Measurements from ENCODE around the gene PTPRF. TPM values are rescaled to one million over a fixed set of nuclear protein-coding genes. Genes with fewer than 3 reads are reported as not detected.

Gene PTPRF
- total RNA-seq, 1 experiment from 2014 or later: 110 TPM

- no TSS peak for BruUV-seq (replicated peaks)
- ChIA-PET POLR2A (ENCODE audit: low non-redundant PET) (interaction anchor here (0.6 kb wide), 1 partner anchor 32 kb away, joined by 12 read pairs; no protein-coding TSS in a partner anchor), CTCF (no interaction called here)
- DNase-seq (ENCODE audit: low spot score): no peak
- H3K9me3 ChIP-seq (ENCODE audit: low read depth, low read length, poor library complexity, severe bottlenecking): no peaks in the 10 kb centered on the region
- intact Hi-C loops (cut with micrococcal nuclease; ENCODE audit: unreplicated experiment): no loop called here
- no peak overlapping the region for H3K27ac ChIP-seq (ENCODE audit: low read depth, low read length, poor library complexity, severe bottlenecking)
- H3K27me3 ChIP-seq (replicated peaks; ENCODE audit: insufficient read depth, low read depth, low read length, poor library complexity): no peaks in the 10 kb centered on the region
- peaks cover 29% of the 10 kb centered on the region for H3K36me3 ChIP-seq (ENCODE audit: insufficient read depth, low read length, poor library complexity, severe bottlenecking)
- no peak for TF ChIP-seq EZH2 (IDR thresholded peaks at IDR 0.05; ENCODE audit: borderline replicate concordance, low read depth, low read length, poor library complexity, severe bottlenecking)
- TF ChIP-seq, protein P1, sequence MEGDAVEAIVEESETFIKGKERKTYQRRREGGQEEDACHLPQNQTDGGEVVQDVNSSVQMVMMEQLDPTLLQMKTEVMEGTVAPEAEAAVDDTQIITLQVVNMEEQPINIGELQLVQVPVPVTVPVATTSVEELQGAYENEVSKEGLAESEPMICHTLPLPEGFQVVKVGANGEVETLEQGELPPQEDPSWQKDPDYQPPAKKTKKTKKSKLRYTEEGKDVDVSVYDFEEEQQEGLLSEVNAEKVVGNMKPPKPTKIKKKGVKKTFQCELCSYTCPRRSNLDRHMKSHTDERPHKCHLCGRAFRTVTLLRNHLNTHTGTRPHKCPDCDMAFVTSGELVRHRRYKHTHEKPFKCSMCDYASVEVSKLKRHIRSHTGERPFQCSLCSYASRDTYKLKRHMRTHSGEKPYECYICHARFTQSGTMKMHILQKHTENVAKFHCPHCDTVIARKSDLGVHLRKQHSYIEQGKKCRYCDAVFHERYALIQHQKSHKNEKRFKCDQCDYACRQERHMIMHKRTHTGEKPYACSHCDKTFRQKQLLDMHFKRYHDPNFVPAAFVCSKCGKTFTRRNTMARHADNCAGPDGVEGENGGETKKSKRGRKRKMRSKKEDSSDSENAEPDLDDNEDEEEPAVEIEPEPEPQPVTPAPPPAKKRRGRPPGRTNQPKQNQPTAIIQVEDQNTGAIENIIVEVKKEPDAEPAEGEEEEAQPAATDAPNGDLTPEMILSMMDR (conservative IDR thresholded peaks at IDR 0.05; ENCODE audit: low read depth, low read length): no peak
- H3K4me1 ChIP-seq (ENCODE audit: insufficient read depth, low read length, poor library complexity, severe bottlenecking): no peaks in the 10 kb centered on the region
- H3K4me3 ChIP-seq (ENCODE audit: low read depth, low read length, poor library complexity, severe bottlenecking): no peak overlapping the region
Measured at GRCh38 chr1:43616383-43616782, 85.7 kb downstream of the PTPRF start.

DNA sequence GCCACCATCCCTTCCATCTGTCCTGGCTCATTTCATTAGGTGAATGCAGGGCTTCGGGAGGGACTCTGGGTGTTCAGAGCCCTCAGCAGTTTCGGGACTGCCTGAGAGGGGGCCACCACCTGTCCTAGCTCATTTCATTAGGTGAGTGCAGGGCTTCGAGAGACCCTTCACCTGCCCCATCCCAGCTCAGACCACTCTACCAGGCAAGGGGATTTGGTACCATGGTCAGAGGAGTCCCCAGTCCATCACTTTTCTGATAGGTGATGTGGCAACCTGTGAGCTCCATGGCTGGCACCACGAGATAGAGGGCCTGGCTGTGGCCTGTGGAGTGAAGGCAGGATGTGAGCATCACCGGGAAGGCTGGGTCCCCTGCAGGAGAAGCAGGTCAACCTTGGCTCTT is 86.3 kb downstream of the PTPRF start:
- Histone ChIP-seq H3K4me1 (ENCODE audit: insufficient read depth, low read length, poor library complexity, severe bottlenecking) (no peaks in the 10 kb centered on the region), H3K27me3 (replicated peaks; ENCODE audit: insufficient read depth, low read depth, low read length, poor library complexity) (no peaks in the 10 kb centered on the region), H3K4me3 (ENCODE audit: low read depth, low read length, poor library complexity, severe bottlenecking) (no peak overlapping the region), H3K36me3 (ENCODE audit: insufficient read depth, low read length, poor library complexity, severe bottlenecking) (peaks cover 32% of the 10 kb centered on the region), H3K27ac (ENCODE audit: low read depth, low read length, poor library complexity, severe bottlenecking) (no peak overlapping the region), H3K9me3 (ENCODE audit: low read depth, low read length, poor library complexity, severe bottlenecking) (no peaks in the 10 kb centered on the region)
- ChIA-PET CTCF (no interaction called here), POLR2A (ENCODE audit: low non-redundant PET) (no interaction called here)
- DNase-seq (ENCODE audit: low spot score): no peak
- intact Hi-C loops (cut with micrococcal nuclease; ENCODE audit: unreplicated experiment): no loop called here
- BruUV-seq (replicated peaks): no TSS peak
- TF ChIP-seq, protein P1 (conservative IDR thresholded peaks at IDR 0.05; ENCODE audit: low read depth, low read length): no peak
- no peak for TF ChIP-seq EZH2 (IDR thresholded peaks at IDR 0.05; ENCODE audit: borderline replicate concordance, low read depth, low read length, poor library complexity, severe bottlenecking)

- peaks cover 36% of the 10 kb centered on the region for H3K36me3 ChIP-seq (ENCODE audit: insufficient read depth, low read length, poor library complexity, severe bottlenecking)
- ChIA-PET POLR2A (ENCODE audit: low non-redundant PET) (no interaction called here), CTCF (no interaction called here)
Measured at GRCh38 chr1:43617668-43618067, 87.0 kb downstream of the PTPRF start.

More at GRCh38 chr1:43617668-43618067, 87.0 kb downstream of the PTPRF start:
- intact Hi-C loops (cut with micrococcal nuclease; ENCODE audit: unreplicated experiment): no loop called here
- no peak for DNase-seq (ENCODE audit: low spot score)
- H3K27me3 ChIP-seq (replicated peaks; ENCODE audit: insufficient read depth, low read depth, low read length, poor library complexity): no peaks in the 10 kb centered on the region
- no peaks in the 10 kb centered on the region for H3K9me3 ChIP-seq (ENCODE audit: low read depth, low read length, poor library complexity, severe bottlenecking)
- no TSS peak for BruUV-seq (replicated peaks)
- TF ChIP-seq EZH2 (IDR thresholded peaks at IDR 0.05; ENCODE audit: borderline replicate concordance, low read depth, low read length, poor library complexity, severe bottlenecking): no peak
- H3K4me1 ChIP-seq (ENCODE audit: insufficient read depth, low read length, poor library complexity, severe bottlenecking): no peaks in the 10 kb centered on the region
- no peak overlapping the region for H3K4me3 ChIP-seq (ENCODE audit: low read depth, low read length, poor library complexity, severe bottlenecking)
- H3K27ac ChIP-seq (ENCODE audit: low read depth, low read length, poor library complexity, severe bottlenecking): no peak overlapping the region
